Measurements from ENCODE around the gene SLC6A17. TPM values are rescaled to one million over a fixed set of nuclear protein-coding genes. Genes with fewer than 3 reads are reported as not detected.

SLC6A17 gene
- not detected for total RNA-seq
- long read RNA-seq, result 0 reads

GRCh38 chr1:110150330-110151174 lies at the start of gene SLC6A17:
Gene SLC6A17, plus strand, starts transcription at chr1:110150494. Its CDS starts 16,436 bp downstream, at chr1:110166930.
- intact Hi-C loops (cut with DNase I), result no loop called here
- ATAC-seq (no peak), DNase-seq (ENCODE audit: missing footprints) (no peak)

DNA sequence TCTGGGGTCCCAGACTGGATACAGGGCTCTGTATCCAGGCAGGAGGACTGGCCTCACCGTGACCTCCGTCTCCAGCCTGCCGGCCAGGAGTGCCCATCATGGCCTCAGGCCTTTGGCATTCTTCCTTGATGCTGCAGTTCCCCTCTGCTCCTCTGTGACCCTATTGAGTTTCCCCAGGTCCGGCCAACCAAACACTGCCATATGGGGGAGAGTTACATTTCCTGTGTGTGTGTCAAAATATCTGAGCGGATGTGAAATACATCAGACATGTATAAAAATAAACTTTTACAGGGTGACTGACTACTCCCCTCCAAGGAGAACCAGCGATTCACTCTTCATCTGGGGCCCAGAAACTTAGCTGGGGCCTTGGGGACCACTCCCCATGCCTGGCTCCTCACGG lies 48.2 kb upstream of the SLC6A17 start:
- no peak for ATAC-seq
- peak; percentile 16 for DNase-seq (ENCODE audit: missing footprints)
- intact Hi-C loops (cut with DNase I), result no loop called here

- DNase-seq (ENCODE audit: missing footprints), result peak; percentile 51
- intact Hi-C loops (cut with DNase I), result no loop called here
Measured at GRCh38 chr1:110106013-110106941, 44.0 kb upstream of the SLC6A17 start.

GRCh38 chr1:110107867-110108469 lies 42.3 kb upstream of the SLC6A17 start:
- intact Hi-C loops (cut with DNase I), result no loop called here
- peak; percentile 62 for DNase-seq (ENCODE audit: missing footprints)
- ATAC-seq, result no peak

More at GRCh38 chr1:110106013-110106941, 44.0 kb upstream of the SLC6A17 start:
- peak; percentile 67 for ATAC-seq

DNA sequence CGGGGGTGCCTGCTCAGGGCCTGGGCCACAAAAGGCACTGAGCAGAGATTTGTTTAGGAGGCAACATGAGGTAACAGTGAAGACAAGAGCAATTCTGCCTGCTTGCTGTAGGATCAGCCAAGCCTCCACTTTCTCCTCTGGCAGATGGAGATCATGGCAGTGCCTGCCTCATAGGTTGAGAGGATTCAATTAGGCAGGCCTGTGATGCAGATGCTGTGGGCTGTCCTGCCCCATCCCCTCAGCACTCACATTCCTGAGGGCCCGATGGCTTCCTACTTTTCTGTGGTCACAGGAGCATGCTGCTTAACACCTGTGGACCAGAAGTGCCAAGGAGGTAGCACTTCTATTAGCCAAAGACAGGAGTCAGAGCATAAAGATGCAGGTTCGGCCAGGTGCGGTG lies 39.2 kb upstream of the SLC6A17 start:
- intact Hi-C loops (cut with DNase I), result no loop called here
- ATAC-seq, result no peak

GRCh38 chr1:110112143-110112542 lies 38.2 kb upstream of the SLC6A17 start, which contains the start of gene UBL4B:
Gene UBL4B, plus strand, starts transcription at chr1:110112443. Its CDS starts 92 bp downstream, at chr1:110112535.
- no peak for DNase-seq (ENCODE audit: missing footprints)
- ATAC-seq, result no peak
- intact Hi-C loops (cut with DNase I), result no loop called here

More for the DNA sequence above, 39.2 kb upstream of the SLC6A17 start:
- peak; percentile 32 for DNase-seq (ENCODE audit: missing footprints)

- intact Hi-C loops (cut with DNase I), result no loop called here
- ATAC-seq (no peak), DNase-seq (ENCODE audit: missing footprints) (peak; percentile 52)
Measured at GRCh38 chr1:110112656-110113055, 37.6 kb upstream of the SLC6A17 start.

DNA sequence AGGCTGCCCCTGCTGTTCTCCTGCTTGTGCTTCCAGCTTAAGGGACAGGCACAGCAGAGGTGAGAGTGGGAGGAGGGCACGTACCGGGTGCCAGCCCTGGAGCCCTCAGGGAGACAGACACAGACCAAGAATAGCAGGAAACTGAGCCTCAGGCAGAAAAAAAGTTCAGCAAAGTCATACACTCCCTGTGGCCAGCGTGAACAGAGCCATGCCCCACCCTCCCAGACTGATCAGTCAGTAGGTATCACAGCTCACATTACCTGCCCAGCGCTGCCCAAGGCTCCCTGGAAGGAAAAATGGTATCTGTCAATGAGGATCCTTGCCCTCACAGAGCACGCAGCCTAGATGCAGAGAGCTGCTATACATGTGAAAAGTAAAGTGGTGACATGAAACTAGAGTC lies 36.7 kb upstream of the SLC6A17 start:
- DNase-seq (ENCODE audit: missing footprints) (peak; percentile 63), ATAC-seq (no peak)
- intact Hi-C loops (cut with DNase I), result no loop called here

DNA sequence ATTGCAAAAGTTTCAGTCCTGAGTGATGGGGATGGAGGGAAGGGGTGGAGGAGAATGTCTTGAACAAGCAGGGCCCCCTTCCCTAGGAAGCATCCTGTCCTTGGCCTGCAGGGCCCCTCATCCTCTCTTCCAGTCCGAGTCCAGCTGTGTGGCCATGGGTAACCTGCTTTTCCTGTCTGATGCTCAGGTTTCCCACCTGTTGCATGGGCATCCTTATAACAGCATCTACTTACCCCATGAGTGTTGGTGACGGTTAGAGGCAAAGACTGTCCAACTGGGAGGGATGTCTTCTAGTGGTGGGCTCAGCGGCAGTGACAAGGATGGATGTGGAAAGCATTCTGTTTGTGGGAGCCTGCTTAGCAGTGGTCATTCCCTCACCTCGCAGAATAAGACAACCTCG lies 36.1 kb upstream of the SLC6A17 start:
- no peak for ATAC-seq
- DNase-seq (ENCODE audit: missing footprints), result no peak
- intact Hi-C loops (cut with DNase I), result no loop called here

DNA sequence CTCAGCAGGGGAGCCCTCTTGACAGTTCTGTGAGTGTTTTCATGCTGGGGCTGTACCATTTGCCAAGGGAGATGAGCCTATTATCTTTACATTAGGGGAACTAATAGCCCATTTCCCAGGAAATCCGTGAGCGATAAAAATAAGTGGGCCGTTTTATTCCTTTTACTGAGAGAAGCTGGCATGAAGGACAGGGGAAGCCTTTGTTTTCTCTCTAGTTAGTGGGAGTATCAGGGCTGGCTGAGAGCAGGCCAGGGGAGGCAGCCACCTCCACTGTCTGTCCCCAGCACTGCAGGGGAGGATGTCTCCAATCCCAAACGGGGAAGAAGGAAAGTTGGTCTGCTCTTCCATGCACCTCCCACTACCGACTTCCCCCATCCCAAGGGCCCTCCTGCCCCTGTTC lies 35.5 kb upstream of the SLC6A17 start:
- ATAC-seq, result no peak
- no peak for DNase-seq (ENCODE audit: missing footprints)
- intact Hi-C loops (cut with DNase I), result no loop called here

DNA sequence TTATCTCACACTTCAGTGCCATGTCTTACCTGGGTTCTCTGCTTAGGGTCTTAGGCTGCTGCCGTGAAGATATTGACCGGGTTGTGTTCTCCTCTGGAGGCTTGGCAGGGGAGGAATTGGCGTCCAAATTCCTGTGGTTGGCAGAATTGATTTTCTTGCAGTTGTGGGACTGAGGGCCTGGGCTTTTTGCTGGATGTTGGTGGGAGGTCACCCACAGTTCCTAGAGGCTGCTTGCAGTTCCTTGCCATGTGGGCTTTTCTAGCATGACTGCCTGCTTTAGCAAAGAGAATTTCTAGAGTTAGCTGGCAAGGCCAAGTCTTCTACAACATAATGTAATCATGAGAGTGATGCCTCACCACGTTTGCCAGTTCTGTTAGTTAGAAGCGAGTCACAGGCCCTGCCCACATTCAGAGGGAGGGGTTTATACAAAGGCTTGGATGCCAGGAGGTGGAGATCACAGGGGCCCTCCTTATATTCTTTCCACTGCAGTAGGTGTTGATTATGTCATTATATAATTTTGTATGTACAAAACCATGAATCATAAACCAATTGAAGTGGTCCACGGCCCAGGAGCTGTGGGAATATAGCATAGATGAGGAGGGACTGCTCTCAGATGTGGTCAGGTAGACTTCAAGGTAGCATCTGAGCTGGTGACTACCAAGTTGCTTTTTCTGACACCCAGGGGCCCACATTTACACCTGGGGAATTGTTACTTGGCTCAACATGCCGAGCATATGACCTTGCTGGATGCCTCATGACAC lies 31.5 kb upstream of the SLC6A17 start:
- intact Hi-C loops (cut with DNase I), result no loop called here
- DNase-seq (ENCODE audit: missing footprints) (peak; percentile 11), ATAC-seq (no peak)

- peak; percentile 7 for DNase-seq (ENCODE audit: missing footprints)
- no peak for ATAC-seq
- intact Hi-C loops (cut with DNase I), result no loop called here
Measured at GRCh38 chr1:110119843-110120242, 30.5 kb upstream of the SLC6A17 start.

GRCh38 chr1:110120960-110121561 lies 29.2 kb upstream of the SLC6A17 start:
- no peak for ATAC-seq
- peak; percentile 26 for DNase-seq (ENCODE audit: missing footprints)
- intact Hi-C loops (cut with DNase I), result no loop called here

DNA sequence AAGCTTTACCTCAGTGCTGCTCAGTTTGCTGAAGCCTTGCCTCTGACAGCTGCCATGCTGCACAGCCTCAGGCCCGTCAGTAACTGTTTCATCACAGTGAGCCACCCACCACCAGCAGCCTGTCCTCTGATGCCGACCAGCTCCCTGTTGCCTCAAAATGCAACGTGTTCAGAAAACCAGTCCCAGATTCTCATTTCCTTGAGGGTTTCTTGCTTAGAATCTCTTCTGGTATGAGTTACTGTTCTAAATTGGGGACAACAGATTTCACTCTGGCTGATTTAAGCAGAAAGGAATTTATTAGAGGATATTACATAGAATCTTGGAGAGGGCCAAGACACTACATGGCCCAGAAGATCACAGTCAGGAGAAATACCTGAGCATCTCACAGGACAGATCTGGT lies 27.1 kb upstream of the SLC6A17 start:
- DNase-seq (ENCODE audit: missing footprints), result no peak
- intact Hi-C loops (cut with DNase I), result no loop called here

GRCh38 chr1:110125810-110126209 lies 24.5 kb upstream of the SLC6A17 start:
- no peak for ATAC-seq
- intact Hi-C loops (cut with DNase I), result no loop called here
- DNase-seq (ENCODE audit: missing footprints), result no peak

More for the DNA sequence above, 27.1 kb upstream of the SLC6A17 start:
- no peak for ATAC-seq

- intact Hi-C loops (cut with DNase I), result no loop called here
- DNase-seq (ENCODE audit: missing footprints) (no peak), ATAC-seq (peak; percentile 36)
Measured at GRCh38 chr1:110130113-110130591, 20.1 kb upstream of the SLC6A17 start.

DNA sequence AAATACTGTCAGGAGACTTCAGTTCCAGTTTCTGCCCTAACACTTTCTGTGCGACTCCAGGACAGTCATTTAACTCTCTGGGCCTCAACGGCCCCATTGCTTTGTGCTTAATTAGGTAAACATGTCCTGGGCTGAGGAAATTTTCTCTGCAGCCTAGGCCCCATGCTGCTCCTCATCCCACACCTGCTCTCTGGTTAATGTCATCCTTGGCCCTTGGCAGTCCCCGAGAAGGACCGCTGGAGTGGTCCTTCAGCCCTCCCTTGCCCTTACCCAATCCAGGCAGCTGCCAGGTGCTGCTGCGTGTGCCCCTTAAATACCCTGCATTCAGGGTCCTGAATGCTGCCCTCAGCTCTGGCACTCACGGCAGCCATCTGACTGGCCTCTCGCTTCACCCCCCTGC lies 19.3 kb upstream of the SLC6A17 start:
- intact Hi-C loops (cut with DNase I), result no loop called here
- ATAC-seq (no peak), DNase-seq (ENCODE audit: missing footprints) (no peak)

DNA sequence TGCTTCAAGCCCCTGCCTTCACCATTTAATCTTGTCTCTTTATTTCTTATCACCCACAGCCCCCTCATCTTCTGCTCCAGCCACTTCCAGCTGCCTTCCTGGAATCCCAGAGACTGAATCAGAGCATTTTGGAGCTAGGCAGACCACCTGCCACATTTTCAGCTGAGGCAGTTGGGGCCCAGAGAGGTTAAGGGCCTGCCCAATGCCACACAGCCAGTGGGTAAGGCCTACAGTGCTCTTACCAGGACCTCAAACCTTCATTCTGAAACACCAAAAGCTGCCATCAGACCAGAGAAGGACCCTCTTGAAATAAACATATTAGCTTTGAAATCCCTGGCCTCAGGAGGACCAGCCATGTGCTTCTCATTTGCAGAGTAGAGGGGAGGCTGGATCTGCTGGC lies 17.6 kb upstream of the SLC6A17 start:
- ATAC-seq, result no peak
- no peak for DNase-seq (ENCODE audit: missing footprints)
- intact Hi-C loops (cut with DNase I), result no loop called here

Data from Right ventricle myocardium inferior (tissue), 1 donor.